Measurements from ENCODE around the gene SPATA1. TPM values are rescaled to one million over a fixed set of nuclear protein-coding genes. Genes with fewer than 3 reads are reported as not detected.

SPATA1 gene
- total and polyA plus RNA-seq, 2 of the 13 experiments (the other 11 are each of a cell fraction or from before 2014, with no cell fraction given) = 0.70 to 1.4 TPM

GRCh38 chr1:84506002-84506728 lies at the start of gene SPATA1, which contains the start of gene GNG5 (continued):
- TF ChIP-seq ZNF451 (CRISPR knock-in tag; IDR thresholded peaks at IDR 0.05) = peak; percentile 66; the same call in 1 of the 2 replicates
- no peak for TF ChIP-seq MAFG (CRISPR knock-in tag; IDR thresholded peaks at IDR 0.05)
- TF ChIP-seq ZFY (CRISPR knock-in tag; IDR thresholded peaks at IDR 0.05) = peak; percentile 73
- no peak for TF ChIP-seq KDM6A (CRISPR knock-in tag; IDR thresholded peaks at IDR 0.05; ENCODE audit: low read depth)
- peak; percentile 39; the same call in 1 of the 2 replicates for TF ChIP-seq GMEB1 (CRISPR knock-in tag; IDR thresholded peaks at IDR 0.05; ENCODE audit: borderline replicate concordance)
- TF ChIP-seq NRL (CRISPR knock-in tag; IDR thresholded peaks at IDR 0.05; ENCODE audit: borderline replicate concordance) = no peak; the same call in 1 of the 2 replicates
- no peak for TF ChIP-seq TCF12 (IDR thresholded peaks at IDR 0.05)
- TF ChIP-seq TCF12 (CRISPR knock-in tag; IDR thresholded peaks at IDR 0.05) = 0 out of 2 replicates have a peak, but pooled peaks have one; percentile 61
- 0 out of 2 replicates have a peak, but pooled peaks have one; percentile 64 for TF ChIP-seq ZNF766 (CRISPR knock-in tag; IDR thresholded peaks at IDR 0.05; ENCODE audit: borderline replicate concordance)
- TF ChIP-seq ESRRA (CRISPR knock-in tag; IDR thresholded peaks at IDR 0.05; ENCODE audit: low read depth) = 0 out of 2 replicates have a peak, but pooled peaks have one; percentile 9
- TF ChIP-seq CEBPG (CRISPR knock-in tag; IDR thresholded peaks at IDR 0.05) = 0 out of 2 replicates have a peak, but pooled peaks have one; percentile 2
- TF ChIP-seq AKNA (CRISPR knock-in tag; IDR thresholded peaks at IDR 0.05; ENCODE audit: borderline replicate concordance) = 0 out of 2 replicates have a peak, but pooled peaks have one; percentile 12
- peak; percentile 90 for TF ChIP-seq ZNF605 (CRISPR knock-in tag; IDR thresholded peaks at IDR 0.05)
- peak; percentile 32; the same call in 1 of the 2 replicates for TF ChIP-seq NKX3-1 (CRISPR knock-in tag; IDR thresholded peaks at IDR 0.05)
- TF ChIP-seq ZBTB14 (CRISPR knock-in tag; IDR thresholded peaks at IDR 0.05) = peak; percentile 33; the same call in 1 of the 2 replicates
- 0 out of 2 replicates have a peak, but pooled peaks have one; percentile 81 for TF ChIP-seq ZNF530 (CRISPR knock-in tag; IDR thresholded peaks at IDR 0.05; ENCODE audit: low read depth)
- peak; percentile 9; the same call in 1 of the 2 replicates for TF ChIP-seq RXRB (CRISPR knock-in tag; IDR thresholded peaks at IDR 0.05; ENCODE audit: borderline replicate concordance)
- TF ChIP-seq ZNF282 (IDR thresholded peaks at IDR 0.05; ENCODE audit: partially characterized antibody) = no peak
- no peak for TF ChIP-seq MXD3 (CRISPR knock-in tag; IDR thresholded peaks at IDR 0.05)
- TF ChIP-seq ZNF292 (CRISPR knock-in tag; IDR thresholded peaks at IDR 0.05; ENCODE audit: borderline replicate concordance, low read depth) = peak; percentile 86
